MM.1S (cell line): ENCODE measurements around the gene LHPP.

Experiments used
- DNase-seq: peaks from one replicate; pipeline ENCODE4 v3.0.0-alpha.2; 2015
- H2AFZ ChIP-seq: fragments of 300-600 bp; sonication (generic); 2 replicates; pipeline ENCODE4 v1.6.0; 2016; ENCODE audit warnings: antibody characterized with exemption, low read length
- H3F3A ChIP-seq: fragments of 300-600 bp; sonication (generic); 2 replicates; pipeline ENCODE4 v1.6.1; 2016; ENCODE audit warnings: mild to moderate bottlenecking, antibody characterized with exemption, low read length, moderate library complexity, mixed read lengths; ENCODE audit not compliant: insufficient read depth
- H3K27ac ChIP-seq: fragments of 300-600 bp; sonication (generic); 2 replicates; pipeline ENCODE4 v1.5.1; 2016; ENCODE audit warnings: mild to moderate bottlenecking, low read length
- H3K27me3 ChIP-seq: fragments of 300-600 bp; sonication (generic); replicated peaks from 2 replicates; pipeline ENCODE4 v1.6.0; 2016; ENCODE audit warnings: low read length; ENCODE audit not compliant: insufficient read depth
- H3K36me3 ChIP-seq: fragments of 300-600 bp; sonication (generic); replicated peaks from 2 replicates; pipeline ENCODE4 v1.6.1; 2016; ENCODE audit warnings: mild to moderate bottlenecking, low read length, mixed read lengths; ENCODE audit not compliant: insufficient read depth
- H3K4me1 ChIP-seq: fragments of 300-600 bp; sonication (generic); 2 replicates; pipeline ENCODE4 v1.6.1; 2016; ENCODE audit warnings: low read length, mixed read lengths
- H3K4me2 ChIP-seq: fragments of 300-600 bp; sonication (generic); 2 replicates; pipeline ENCODE4 v1.6.0; 2016; ENCODE audit warnings: low read depth, low read length
- H3K4me3 ChIP-seq: fragments of 300-600 bp; sonication (generic); 2 replicates; pipeline ENCODE4 v1.5.1; 2016; ENCODE audit warnings: low read length, mixed read lengths
- H3K79me2 ChIP-seq: fragments of 300-600 bp; sonication (generic); 2 replicates; pipeline ENCODE4 v1.6.1; 2016; ENCODE audit warnings: mixed run types, low read length, mixed read lengths
- H3K9ac ChIP-seq: fragments of 300-600 bp; sonication (generic); 2 replicates; pipeline ENCODE4 v1.6.1; 2016; ENCODE audit warnings: low read length, mixed read lengths
- H3K9me2 ChIP-seq: fragments of 300-600 bp; sonication (generic); replicated peaks from 2 replicates; pipeline ENCODE4 v1.6.1; 2016; ENCODE audit warnings: mild to moderate bottlenecking, low read length, mixed read lengths; ENCODE audit not compliant: insufficient read depth
- H3K9me3 ChIP-seq: fragments of 300-600 bp; sonication (generic); replicated peaks from 2 replicates; pipeline ENCODE4 v1.6.1; 2016; ENCODE audit warnings: mild to moderate bottlenecking, low read length, mixed read lengths; ENCODE audit not compliant: insufficient read depth
- H4K20me1 ChIP-seq: fragments of 300-600 bp; sonication (generic); 2 replicates; pipeline ENCODE4 v1.6.1; 2016; ENCODE audit warnings: mild to moderate bottlenecking, low read length, moderate library complexity, mixed read lengths; ENCODE audit not compliant: insufficient read depth
- EZH2 ChIP-seq: fragments of 300-600 bp; sonication (generic); optimal IDR thresholded peaks from 2 replicates; pipeline ENCODE3; 2017; ENCODE audit warnings: low read depth, mild to moderate bottlenecking, antibody characterized with exemption, low read length, mixed read lengths
- EZH2phosphoT487 ChIP-seq: fragments of 300-600 bp; sonication (generic); IDR thresholded peaks from 2 replicates; pipeline ENCODE4 v1.6.1; 2018; ENCODE audit warnings: antibody characterized with exemption, low read length
- TF ChIP-seq, protein P1 (sequence below): fragments of 300-600 bp; sonication (generic); IDR thresholded peaks from 2 replicates; pipeline ENCODE4 v1.5.1; 2016; ENCODE audit warnings: antibody characterized with exemption, low read length, mixed read lengths

The LHPP gene

GRCh38 chr10:124497196-124497881, 35.7 kb downstream of the LHPP start:
- TF ChIP-seq, protein P1, sequence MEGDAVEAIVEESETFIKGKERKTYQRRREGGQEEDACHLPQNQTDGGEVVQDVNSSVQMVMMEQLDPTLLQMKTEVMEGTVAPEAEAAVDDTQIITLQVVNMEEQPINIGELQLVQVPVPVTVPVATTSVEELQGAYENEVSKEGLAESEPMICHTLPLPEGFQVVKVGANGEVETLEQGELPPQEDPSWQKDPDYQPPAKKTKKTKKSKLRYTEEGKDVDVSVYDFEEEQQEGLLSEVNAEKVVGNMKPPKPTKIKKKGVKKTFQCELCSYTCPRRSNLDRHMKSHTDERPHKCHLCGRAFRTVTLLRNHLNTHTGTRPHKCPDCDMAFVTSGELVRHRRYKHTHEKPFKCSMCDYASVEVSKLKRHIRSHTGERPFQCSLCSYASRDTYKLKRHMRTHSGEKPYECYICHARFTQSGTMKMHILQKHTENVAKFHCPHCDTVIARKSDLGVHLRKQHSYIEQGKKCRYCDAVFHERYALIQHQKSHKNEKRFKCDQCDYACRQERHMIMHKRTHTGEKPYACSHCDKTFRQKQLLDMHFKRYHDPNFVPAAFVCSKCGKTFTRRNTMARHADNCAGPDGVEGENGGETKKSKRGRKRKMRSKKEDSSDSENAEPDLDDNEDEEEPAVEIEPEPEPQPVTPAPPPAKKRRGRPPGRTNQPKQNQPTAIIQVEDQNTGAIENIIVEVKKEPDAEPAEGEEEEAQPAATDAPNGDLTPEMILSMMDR = no peak
- TF ChIP-seq EZH2 (no peak), EZH2phosphoT487 (no peak)
- Histone ChIP-seq H3K9me2 (no peaks in the 10 kb centered on the region), H3K4me1 (no peaks in the 10 kb centered on the region), H3K27me3 (no peaks in the 10 kb centered on the region), H3K4me2 (no peak overlapping the region), H3K9ac (no peak overlapping the region), H3F3A (no peaks in the 10 kb centered on the region), H4K20me1 (no peaks in the 10 kb centered on the region), H3K36me3 (no peaks in the 10 kb centered on the region), H3K79me2 (no peaks in the 10 kb centered on the region), H3K27ac (no peak overlapping the region), H2AFZ (no peak overlapping the region), H3K4me3 (no peak overlapping the region), H3K9me3 (no peaks in the 10 kb centered on the region)
- no peak for DNase-seq

DNA sequence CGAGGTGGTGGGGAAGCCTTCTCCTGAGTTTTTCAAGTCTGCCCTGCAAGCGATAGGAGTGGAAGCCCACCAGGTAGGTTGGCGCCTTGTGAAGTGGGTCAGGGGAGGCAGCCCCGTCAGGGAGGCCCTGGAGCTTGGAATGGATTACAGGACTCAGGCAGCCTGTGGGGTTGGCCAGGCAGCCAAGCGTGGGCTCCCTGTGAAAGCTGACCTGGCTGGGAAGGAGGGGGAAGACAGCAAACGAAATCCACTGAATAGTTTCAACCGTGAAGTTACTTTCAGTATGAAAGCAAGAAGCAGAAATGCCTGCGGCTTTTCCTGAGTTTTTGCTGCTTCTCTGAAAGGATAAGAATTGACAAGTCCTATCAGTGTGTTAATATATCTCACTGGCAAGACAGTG, 36.4 kb downstream of the LHPP start:
- Histone ChIP-seq H2AFZ (no peak overlapping the region), H3K27ac (no peak overlapping the region), H3K79me2 (no peaks in the 10 kb centered on the region), H3K9me3 (no peaks in the 10 kb centered on the region), H3K27me3 (no peaks in the 10 kb centered on the region), H3K36me3 (no peaks in the 10 kb centered on the region), H3K4me2 (no peak overlapping the region), H3F3A (no peaks in the 10 kb centered on the region), H4K20me1 (no peaks in the 10 kb centered on the region), H3K4me1 (no peaks in the 10 kb centered on the region), H3K9ac (no peak overlapping the region), H3K4me3 (no peak overlapping the region), H3K9me2 (no peaks in the 10 kb centered on the region)
- TF ChIP-seq, protein P1 = no peak
- TF ChIP-seq EZH2 (no peak), EZH2phosphoT487 (no peak)
- DNase-seq = no peak

- Histone ChIP-seq H3K79me2 (no peaks in the 10 kb centered on the region), H3K4me1 (no peaks in the 10 kb centered on the region), H3K9me3 (no peaks in the 10 kb centered on the region), H2AFZ (no peak overlapping the region), H3K27ac (no peak overlapping the region), H3K27me3 (no peaks in the 10 kb centered on the region), H3K9ac (no peak overlapping the region), H3K36me3 (no peaks in the 10 kb centered on the region), H3F3A (no peaks in the 10 kb centered on the region), H3K4me2 (no peak overlapping the region), H4K20me1 (no peaks in the 10 kb centered on the region), H3K9me2 (no peaks in the 10 kb centered on the region), H3K4me3 (no peak overlapping the region)
- TF ChIP-seq, protein P1 = no peak
- TF ChIP-seq EZH2phosphoT487 = no peak
- TF ChIP-seq EZH2 = no peak
- DNase-seq = no peak
These were observed 39.1 kb downstream of the LHPP start for GRCh38 chr10:124500757-124501156.
